SJSA1 (cell line): ENCODE results near the gene SPHK1. TPM values are rescaled to one million over a fixed set of nuclear protein-coding genes. Genes with fewer than 3 reads are reported as not detected.

Experiments
- DNase-seq, 2 experiments: peaks; one replicate each; pipeline ENCODE4 v3.0.0-alpha.2; 2015 to 2020; ENCODE audit warnings: low spot score in 2 of 2, low read depth in 1 of 2
- H3K27ac ChIP-seq: fragments of 250-450 bp; sonication (Bioruptor Pico); 2 replicates; pipeline ENCODE4 v1.5.1; 2020; ENCODE audit warnings: mild to moderate bottlenecking, moderate library complexity
- H3K27me3 ChIP-seq: fragments of 250-450 bp; sonication (Bioruptor Pico); replicated peaks from 2 replicates; pipeline ENCODE4 v1.5.1; 2020; ENCODE audit warnings: mild to moderate bottlenecking, moderate library complexity
- H3K36me3 ChIP-seq: fragments of 250-450 bp; sonication (Bioruptor Pico); 2 replicates; pipeline ENCODE4 v1.5.1; 2020; ENCODE audit warnings: mild to moderate bottlenecking
- H3K4me1 ChIP-seq: fragments of 250-450 bp; sonication (Bioruptor Pico); replicated peaks from 2 replicates; pipeline ENCODE4 v1.6.1; 2021; ENCODE audit warnings: mild to moderate bottlenecking
- H3K4me3 ChIP-seq: fragments of 250-450 bp; sonication (Bioruptor Pico); 2 replicates; pipeline ENCODE4 v1.5.1; 2020; ENCODE audit warnings: mild to moderate bottlenecking
- H3K9me3 ChIP-seq: fragments of 250-450 bp; sonication (Bioruptor Pico); replicated peaks from 2 replicates; pipeline ENCODE4 v1.5.1; 2020; ENCODE audit warnings: mild to moderate bottlenecking
- total RNA-seq: library from RNA; depleted of rRNA; stranded (reverse); fragments of >200 nt; shearing (Covaris generic); gene quantifications from 2 replicates; pipeline ENCODE4 v1.2.3, GENCODE V29; 2014

Gene SPHK1
- total RNA-seq, 1 experiment from 2014 or later: 135 TPM

GRCh38 chr17:76369804-76370203, 14.6 kb upstream of the SPHK1 start:
- peak; percentile 81 to 92 for DNase-seq
- Histone ChIP-seq H3K27ac (peak overlapping the region; percentile 93), H3K36me3 (peaks cover 3% of the 10 kb centered on the region; the same call in 1 of the 2 replicates), H3K4me3 (peak overlapping the region; percentile 19), H3K4me1 (peaks cover 78% of the 10 kb centered on the region), H3K9me3 (no peaks in the 10 kb centered on the region; the same call in 1 of the 2 replicates), H3K27me3 (no peaks in the 10 kb centered on the region)

DNA sequence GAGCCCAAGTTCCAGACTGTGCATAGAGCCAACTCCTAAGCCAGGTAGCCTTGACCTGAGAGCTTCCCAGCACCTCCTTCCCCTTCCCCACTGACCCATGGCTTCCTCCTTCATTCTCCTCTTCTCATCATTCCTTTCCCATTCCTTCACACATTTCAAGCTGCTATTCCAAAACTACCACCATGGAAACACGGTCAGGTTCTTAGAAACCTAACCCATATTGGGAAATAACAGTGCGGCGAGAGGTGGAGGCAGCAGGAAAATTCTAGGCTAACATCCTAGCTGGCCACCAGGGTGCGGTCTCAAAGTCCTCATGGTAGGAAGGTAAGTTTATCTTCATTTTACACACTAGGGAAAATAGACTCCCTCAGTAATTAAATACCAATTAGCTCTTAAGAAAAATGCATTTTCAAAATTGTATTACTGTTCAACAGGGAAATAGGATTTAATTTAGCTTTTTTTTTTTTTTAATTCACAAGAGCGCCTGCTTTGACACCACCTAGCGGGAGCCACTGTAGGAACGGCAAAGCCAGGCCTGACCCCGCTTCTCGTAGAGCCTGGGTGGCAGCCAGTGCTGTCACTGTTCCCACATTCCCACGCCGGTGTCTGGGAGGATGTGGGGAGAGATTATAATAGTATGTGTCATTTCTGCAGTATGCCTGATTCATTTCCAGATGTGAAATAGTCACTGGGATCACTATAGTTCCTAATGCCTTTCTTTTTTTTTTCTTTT, 14.0 kb upstream of the SPHK1 start:
- H3K4me1 ChIP-seq: peaks cover 75% of the 10 kb centered on the region
- H3K9me3 ChIP-seq: no peaks in the 10 kb centered on the region; the same call in 1 of the 2 replicates
- peaks cover under 1% of the 10 kb centered on the region; the same call in 1 of the 2 replicates for H3K36me3 ChIP-seq
- DNase-seq: peak; percentile 99 to 100
- H3K27ac ChIP-seq: peak overlapping the region; percentile 93
- peak overlapping the region; percentile 19 for H3K4me3 ChIP-seq
- no peaks in the 10 kb centered on the region for H3K27me3 ChIP-seq

DNA sequence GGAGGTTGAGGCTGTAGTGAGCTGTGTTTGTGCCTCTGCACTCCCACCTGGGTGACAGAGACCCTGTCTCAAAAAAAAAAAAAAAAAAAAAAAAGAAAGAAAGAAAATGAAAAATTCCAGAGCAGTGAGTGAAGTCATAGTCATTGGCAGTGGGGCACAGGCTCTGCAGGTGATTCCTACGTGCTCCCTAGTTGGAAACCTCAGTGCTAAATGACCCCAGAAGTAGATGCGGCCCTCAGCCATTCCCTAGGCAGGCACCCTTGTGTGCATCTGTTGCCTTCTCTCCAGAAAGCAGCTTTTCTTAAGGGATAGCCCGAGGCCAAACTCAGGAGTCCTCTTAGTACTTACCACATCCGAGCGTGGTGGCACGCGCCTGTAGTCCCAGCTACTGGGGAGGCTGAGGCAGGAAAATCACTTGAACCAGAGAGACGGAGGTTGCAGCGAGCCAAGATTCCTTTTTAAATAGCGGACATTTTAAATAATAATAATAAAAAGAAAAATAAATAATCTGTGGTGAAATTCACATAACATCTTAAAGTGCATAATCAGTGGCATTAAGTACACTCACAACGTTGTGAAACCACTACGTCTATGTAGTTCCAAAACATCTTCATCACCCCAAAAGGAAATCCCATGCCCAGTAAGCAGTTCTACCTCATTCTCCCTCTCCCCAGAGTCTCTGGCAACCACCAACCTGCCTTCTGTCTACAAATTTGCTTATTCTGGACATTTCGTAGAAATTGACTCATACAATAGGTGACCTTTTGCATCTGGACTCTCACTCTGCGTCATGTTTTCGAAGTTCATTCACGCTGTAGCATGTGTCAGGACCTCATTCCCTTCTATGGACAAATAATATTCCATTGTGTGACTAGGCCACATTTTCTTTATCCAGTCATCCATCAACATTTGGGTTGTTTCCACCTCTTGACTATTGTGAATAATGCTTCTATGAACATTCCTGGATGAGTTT, 12.5 kb upstream of the SPHK1 start:
- H3K27ac ChIP-seq: peak overlapping the region; percentile 93
- peak; percentile 89 to 96 for DNase-seq
- H3K9me3 ChIP-seq: no peaks in the 10 kb centered on the region; the same call in 1 of the 2 replicates
- no peaks in the 10 kb centered on the region for H3K36me3 ChIP-seq
- no peaks in the 10 kb centered on the region for H3K27me3 ChIP-seq
- H3K4me1 ChIP-seq: peaks cover 71% of the 10 kb centered on the region
- H3K4me3 ChIP-seq: no peak overlapping the region

- H3K4me3 ChIP-seq: no peak overlapping the region
- no peak for DNase-seq
- H3K27me3 ChIP-seq: no peaks in the 10 kb centered on the region
- no peaks in the 10 kb centered on the region for H3K9me3 ChIP-seq
- peaks cover 10% of the 10 kb centered on the region for H3K36me3 ChIP-seq
- no peak overlapping the region for H3K27ac ChIP-seq
- H3K4me1 ChIP-seq: peaks cover 35% of the 10 kb centered on the region
Observed at GRCh38 chr17:76376318-76377133, 7.9 kb upstream of the SPHK1 start.

- no peak for DNase-seq
- H3K27ac ChIP-seq: no peak overlapping the region
- H3K9me3 ChIP-seq: no peaks in the 10 kb centered on the region
Observed at GRCh38 chr17:76378548-76379274, 5.7 kb upstream of the SPHK1 start.

DNA sequence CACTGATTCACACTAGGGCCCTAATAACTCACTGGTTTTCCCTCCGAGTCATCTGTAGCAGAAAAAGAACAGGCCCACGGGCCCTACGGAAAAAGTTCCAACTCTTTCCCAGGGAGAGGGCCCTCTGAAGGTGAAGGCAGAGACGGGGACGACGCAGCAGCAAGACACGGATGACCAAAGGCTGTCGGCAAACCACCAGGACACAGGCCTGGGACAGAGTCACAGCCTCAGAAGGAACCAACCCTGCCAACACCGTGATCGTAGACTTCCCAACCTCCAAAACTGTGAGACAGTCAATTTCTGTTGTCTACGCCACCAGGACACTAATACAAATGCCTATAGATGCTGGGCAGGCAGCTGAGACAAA, 5.2 kb upstream of the SPHK1 start:
- Histone ChIP-seq H3K9me3 (no peaks in the 10 kb centered on the region; the same call in 1 of the 2 replicates), H3K4me3 (no peak overlapping the region), H3K36me3 (peaks cover 20% of the 10 kb centered on the region), H3K27me3 (no peaks in the 10 kb centered on the region), H3K4me1 (peaks cover 30% of the 10 kb centered on the region), H3K27ac (no peak overlapping the region)
- no peak for DNase-seq

More at GRCh38 chr17:76378548-76379274, 5.7 kb upstream of the SPHK1 start:
- Histone ChIP-seq H3K27me3 (no peaks in the 10 kb centered on the region), H3K4me3 (no peak overlapping the region), H3K36me3 (peaks cover 14% of the 10 kb centered on the region), H3K4me1 (peaks cover 30% of the 10 kb centered on the region)

DNA sequence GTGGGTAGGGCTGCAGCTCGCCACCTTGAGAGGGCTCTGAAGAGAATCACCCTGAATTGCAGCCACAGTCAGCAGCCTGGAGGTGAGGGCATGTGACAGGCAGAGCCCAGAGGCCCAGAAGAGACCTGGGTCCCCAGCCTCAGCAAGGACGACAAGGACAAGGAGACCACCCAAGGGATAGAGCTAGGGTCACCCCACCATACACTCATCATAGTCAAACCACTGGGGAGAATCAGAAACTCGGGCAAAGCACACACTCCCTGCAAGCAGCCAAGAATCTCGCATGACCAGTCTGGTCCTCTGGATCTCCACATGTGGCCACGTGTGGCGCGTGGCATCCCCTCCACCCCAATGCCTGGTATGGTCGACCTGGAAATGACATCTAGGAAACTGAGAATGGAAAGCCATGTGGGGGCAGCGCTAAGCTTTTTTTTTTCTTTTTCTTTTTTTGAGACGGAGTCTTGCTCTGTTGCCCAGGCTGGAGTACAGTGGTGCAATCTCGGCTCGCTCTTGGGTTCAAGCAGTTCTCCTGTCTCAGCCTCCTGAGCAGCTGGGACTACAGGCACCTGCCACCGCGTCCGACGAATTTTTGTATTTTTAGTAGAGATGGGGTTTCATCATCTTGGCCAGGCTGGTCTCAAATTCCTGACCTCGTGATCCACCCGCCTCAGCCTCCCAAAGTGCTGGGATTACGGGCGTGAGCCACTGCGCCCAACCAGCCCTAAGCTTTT, 4.6 kb upstream of the SPHK1 start:
- no peak overlapping the region for H3K4me3 ChIP-seq
- peaks cover 34% of the 10 kb centered on the region for H3K4me1 ChIP-seq
- DNase-seq: no peak
- no peaks in the 10 kb centered on the region for H3K27me3 ChIP-seq
- peaks cover 3% of the 10 kb centered on the region; the same call in 1 of the 2 replicates for H3K9me3 ChIP-seq
- peaks cover 25% of the 10 kb centered on the region for H3K36me3 ChIP-seq
- no peak overlapping the region for H3K27ac ChIP-seq

GRCh38 chr17:76381633-76382350, 2.6 kb upstream of the SPHK1 start:
- no peaks in the 10 kb centered on the region for H3K27me3 ChIP-seq
- DNase-seq: peak in 1 of 2 experiments; percentile 46
- H3K4me1 ChIP-seq: peaks cover 54% of the 10 kb centered on the region
- H3K4me3 ChIP-seq: peak overlapping the region; percentile 90
- peak overlapping the region; percentile 93 for H3K27ac ChIP-seq
- peaks cover 45% of the 10 kb centered on the region for H3K36me3 ChIP-seq
- H3K9me3 ChIP-seq: peaks cover 3% of the 10 kb centered on the region; the same call in 1 of the 2 replicates

DNA sequence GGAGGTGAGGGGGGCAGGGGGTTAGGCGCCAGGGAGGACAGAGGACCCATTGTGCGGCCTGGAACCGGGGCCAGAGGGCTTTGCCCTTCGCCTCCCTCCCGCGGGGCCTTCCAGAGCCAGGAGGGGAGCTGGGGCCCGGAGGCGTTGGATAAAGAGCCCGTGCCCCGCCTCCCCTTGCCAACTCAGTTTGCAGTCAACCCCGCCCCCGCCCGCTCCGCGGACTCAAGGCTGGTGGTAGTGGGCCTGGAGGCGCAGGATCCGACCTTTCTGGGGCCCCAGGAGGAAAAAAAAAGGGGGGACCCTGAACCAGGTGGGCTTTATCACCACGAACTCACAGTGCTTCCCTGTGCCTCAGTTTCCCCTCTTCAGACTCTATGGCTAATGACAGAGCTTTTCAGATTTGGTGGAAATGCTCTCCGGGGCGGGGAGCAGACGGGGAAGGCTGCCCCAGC, 2.0 kb upstream of the SPHK1 start:
- H3K36me3 ChIP-seq: peaks cover 51% of the 10 kb centered on the region
- H3K27ac ChIP-seq: peak overlapping the region; percentile 93
- H3K4me3 ChIP-seq: peak overlapping the region; percentile 90
- peaks cover 60% of the 10 kb centered on the region for H3K4me1 ChIP-seq
- DNase-seq: peak; percentile 88 to 90
- H3K27me3 ChIP-seq: no peaks in the 10 kb centered on the region
- peaks cover 3% of the 10 kb centered on the region; the same call in 1 of the 2 replicates for H3K9me3 ChIP-seq

DNA sequence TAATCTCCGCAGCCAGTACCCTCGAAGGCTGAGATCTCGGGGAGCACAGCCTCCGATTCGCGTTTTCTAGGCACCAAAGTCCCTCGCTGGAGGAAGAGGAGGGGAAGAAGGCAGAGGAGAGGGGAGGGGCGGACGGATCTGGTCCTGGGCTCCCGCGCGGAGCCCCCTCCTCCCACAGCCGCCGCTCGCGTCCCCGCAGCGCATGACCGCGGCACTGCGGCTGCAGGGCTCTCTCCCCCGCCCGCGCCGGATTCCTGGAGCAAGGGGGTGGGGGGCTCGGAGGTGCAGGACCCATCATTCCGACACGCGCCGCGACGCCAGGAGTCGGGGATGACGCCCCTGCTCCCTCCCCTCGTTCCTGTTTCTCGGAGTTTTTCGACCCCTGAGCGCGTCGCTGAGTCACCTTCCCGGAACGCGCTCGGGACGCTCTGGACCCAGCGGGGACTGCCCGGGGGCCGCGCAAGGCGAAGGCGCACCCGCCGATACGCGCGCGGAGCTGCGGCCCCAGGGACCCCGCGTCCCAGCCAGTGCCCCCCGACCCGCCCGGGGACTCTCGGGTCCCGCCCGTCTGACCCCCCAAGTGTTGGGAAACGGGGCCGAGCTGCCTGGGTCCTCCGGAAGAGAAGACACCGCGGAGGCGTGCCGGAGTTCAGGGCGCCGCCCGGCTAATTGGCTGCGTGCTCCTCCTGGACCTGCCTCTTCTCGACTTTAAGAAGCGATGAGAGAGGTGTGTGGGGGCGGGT, 1.4 kb upstream of the SPHK1 start:
- peak; percentile 89 to 93 for DNase-seq
- peak overlapping the region; percentile 90 for H3K4me3 ChIP-seq
- no peaks in the 10 kb centered on the region for H3K27me3 ChIP-seq
- H3K36me3 ChIP-seq: peaks cover 56% of the 10 kb centered on the region
- peak overlapping the region; percentile 93 for H3K27ac ChIP-seq
- H3K4me1 ChIP-seq: peaks cover 66% of the 10 kb centered on the region
- H3K9me3 ChIP-seq: peaks cover 3% of the 10 kb centered on the region; the same call in 1 of the 2 replicates
